Osteoblast (primary cell): Measurements from ENCODE around the gene TIAL1. TPM values are rescaled to one million over a fixed set of nuclear protein-coding genes. Genes with fewer than 3 reads are reported as not detected.

Source experiments
- DNase-seq: peaks from one replicate; pipeline ENCODE4 v3.0.0; 2011; ENCODE audit warnings: low spot score, mixed read lengths; ENCODE audit not compliant: insufficient read length; ENCODE audit errors: missing footprints
- H2AFZ ChIP-seq: 2 replicates; pipeline ENCODE4 v1.6.0; 2011; ENCODE audit warnings: mild to moderate bottlenecking, low read length
- H3K27ac ChIP-seq: 2 replicates; pipeline ENCODE4 v1.5.1; 2011; ENCODE audit warnings: mild to moderate bottlenecking, low read depth, low read length, moderate library complexity
- H3K27me3 ChIP-seq: 2 replicates; pipeline ENCODE4 v1.6.0; 2012; ENCODE audit warnings: mild to moderate bottlenecking, control low read depth, inconsistent platforms, low read length, moderate library complexity; ENCODE audit not compliant: insufficient read depth
- H3K36me3 ChIP-seq: 2 replicates; pipeline ENCODE4 v1.5.1; 2011; ENCODE audit warnings: mild to moderate bottlenecking, low read length, control low read depth, moderate library complexity; ENCODE audit not compliant: insufficient read depth
- H3K4me1 ChIP-seq: 2 replicates; pipeline ENCODE4 v1.5.1; 2011; ENCODE audit warnings: mild to moderate bottlenecking, low read length, control low read depth, moderate library complexity; ENCODE audit not compliant: insufficient read depth
- H3K4me2 ChIP-seq: 2 replicates; pipeline ENCODE4 v1.6.0; 2011; ENCODE audit warnings: mild to moderate bottlenecking, low read length; ENCODE audit not compliant: insufficient read depth
- H3K4me3 ChIP-seq: fragments of 200-600 bp; sonication (generic); 3 replicates; pipeline ENCODE4 v1.5.1; 2012; ENCODE audit warnings: mild to moderate bottlenecking, low read length, inconsistent platforms; ENCODE audit not compliant: insufficient read depth
- H3K79me2 ChIP-seq: 2 replicates; pipeline ENCODE4 v1.6.0; 2012; ENCODE audit warnings: mild to moderate bottlenecking, low read length, control low read depth, inconsistent platforms; ENCODE audit not compliant: insufficient read depth
- H3K9me3 ChIP-seq: 2 replicates; pipeline ENCODE4 v1.5.1; 2011; ENCODE audit warnings: low read depth, low read length, control low read depth
- H4K20me1 ChIP-seq: 2 replicates; pipeline ENCODE4 v1.6.0; 2012; ENCODE audit warnings: mild to moderate bottlenecking, low read length, control low read depth; ENCODE audit not compliant: insufficient read depth
- CTCF ChIP-seq: IDR thresholded peaks from 2 replicates; pipeline ENCODE4 v1.5.1; 2011; ENCODE audit warnings: mild to moderate bottlenecking, low read depth, low read length, moderate library complexity; ENCODE audit errors: extremely low read depth
- total RNA-seq: library from RNA; depleted of rRNA; stranded (reverse); fragments of >200 nt; gene quantifications from 2 replicates; pipeline ENCODE4 v1.2.3, GENCODE V29; 2012

TIAL1 gene
- total RNA-seq, 1 donor, result 53.6 TPM

GRCh38 chr10:119602241-119603095 lies 5.7 kb upstream of the TIAL1 start:
- peaks cover 6% of the 10 kb centered on the region for H4K20me1 ChIP-seq
- H3K4me2 ChIP-seq, result no peak overlapping the region
- no peak overlapping the region for H2AFZ ChIP-seq
- H3K27me3 ChIP-seq, result no peaks in the 10 kb centered on the region
- peaks cover 4% of the 10 kb centered on the region for H3K36me3 ChIP-seq
- peak; percentile 62 for DNase-seq
- H3K27ac ChIP-seq, result no peak overlapping the region
- H3K9me3 ChIP-seq, result no peaks in the 10 kb centered on the region
- no peak overlapping the region for H3K4me3 ChIP-seq
- H3K79me2 ChIP-seq, result peaks cover 9% of the 10 kb centered on the region
- H3K4me1 ChIP-seq, result peaks cover 3% of the 10 kb centered on the region
- peak; percentile 81 for TF ChIP-seq CTCF

DNA sequence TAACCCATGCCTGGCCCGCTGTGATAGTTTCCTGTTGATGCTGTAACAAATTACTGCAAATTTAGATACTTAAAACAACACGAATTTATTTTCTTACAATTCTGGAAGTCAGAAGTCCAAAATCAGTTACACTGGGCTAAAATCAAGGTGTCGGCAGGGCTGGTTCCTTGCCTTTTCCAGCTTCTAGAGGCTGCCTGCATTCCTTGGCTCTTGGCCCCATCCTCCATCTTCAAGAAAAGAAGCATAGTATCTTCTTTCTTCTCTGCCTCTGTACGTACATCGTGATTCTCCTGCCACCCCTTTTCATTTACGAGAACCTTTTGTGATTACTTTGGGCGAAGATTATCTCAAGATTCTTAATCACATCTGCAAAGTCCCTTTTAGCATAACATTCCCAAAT lies 1.6 kb upstream of the TIAL1 start:
- Histone ChIP-seq H3K27ac (no peak overlapping the region), H3K4me3 (no peak overlapping the region), H3K9me3 (no peaks in the 10 kb centered on the region), H3K4me1 (peaks cover 25% of the 10 kb centered on the region), H3K36me3 (peaks cover 4% of the 10 kb centered on the region), H2AFZ (no peak overlapping the region), H3K79me2 (peaks cover 38% of the 10 kb centered on the region), H3K27me3 (no peaks in the 10 kb centered on the region), H4K20me1 (peaks cover 30% of the 10 kb centered on the region), H3K4me2 (no peak overlapping the region)
- no peak for TF ChIP-seq CTCF
- no peak for DNase-seq

- Histone ChIP-seq H3K27ac (peak overlapping the region; percentile 95), H2AFZ (peak overlapping the region; percentile 95), H3K27me3 (no peaks in the 10 kb centered on the region), H3K4me1 (peaks cover 33% of the 10 kb centered on the region), H3K36me3 (peaks cover 10% of the 10 kb centered on the region), H3K9me3 (no peaks in the 10 kb centered on the region), H3K4me3 (peak overlapping the region; percentile 97), H3K4me2 (peak overlapping the region; percentile 92), H4K20me1 (peaks cover 38% of the 10 kb centered on the region), H3K79me2 (peaks cover 46% of the 10 kb centered on the region)
- no peak for DNase-seq
- TF ChIP-seq CTCF, result no peak
Observed at GRCh38 chr10:119597405-119598186, 832 bp upstream of the TIAL1 start.
